ENCODE results near the gene NEURL2. TPM values are rescaled to one million over a fixed set of nuclear protein-coding genes. Genes with fewer than 3 reads are reported as not detected.

Gene NEURL2
- total RNA-seq, 2 experiments from 2014 or later, result 2.8 to 2.9 TPM

GRCh38 chr20:45924391-45925261 lies 33.6 kb upstream of the NEURL2 start:
- CTCF ChIA-PET, result interaction anchor here (1.0 kb wide), 1 partner anchor 12 kb away, joined by 3 read pairs; no protein-coding TSS in a partner anchor
- POLR2A ChIA-PET, result no interaction called here

DNA sequence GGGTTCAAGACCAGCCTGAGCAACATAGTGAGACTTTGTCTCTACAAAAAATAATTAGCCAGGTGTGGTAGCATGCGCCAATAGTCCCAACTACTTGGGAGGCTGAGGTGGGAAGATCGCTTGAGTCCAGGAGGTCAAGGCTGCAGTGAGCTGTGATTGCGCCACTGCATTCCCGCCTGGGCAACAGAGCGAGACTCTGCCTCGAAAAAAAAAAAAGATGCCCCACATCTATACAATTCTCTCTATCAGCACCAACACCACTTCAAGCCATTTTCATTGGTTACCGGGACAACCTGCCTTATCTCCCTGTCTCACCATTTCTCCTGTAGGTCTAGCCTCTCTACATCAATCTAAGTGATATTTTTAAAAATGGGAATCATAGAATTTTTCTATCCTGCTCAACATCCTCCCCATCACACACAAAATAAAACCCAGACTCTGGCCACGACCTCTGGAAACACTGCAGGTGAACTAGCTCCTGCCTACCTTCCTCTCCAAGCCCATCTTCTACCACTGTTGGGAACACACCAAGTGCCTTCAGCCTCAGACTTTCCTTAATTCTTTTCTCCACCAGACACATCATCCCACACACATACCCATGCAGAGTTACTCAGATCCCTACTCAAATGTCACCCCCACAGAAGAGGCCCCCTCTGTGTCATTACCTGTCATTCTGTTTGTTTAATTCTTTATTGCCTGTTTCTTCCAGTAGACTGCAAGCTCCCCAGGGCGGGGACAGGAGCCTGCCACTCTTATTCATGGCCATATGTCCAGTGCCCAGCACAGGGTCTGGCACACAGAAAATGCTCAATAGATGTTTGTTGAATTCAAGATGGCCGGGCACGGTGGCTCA lies 30.6 kb upstream of the NEURL2 start:
- ChIA-PET POLR2A (no interaction called here), CTCF (interaction anchor here (2.7 kb wide), 1 partner anchor 12 kb away, joined by 10 read pairs; no protein-coding TSS in a partner anchor)

GRCh38 chr20:45920462-45921336 lies 29.7 kb upstream of the NEURL2 start:
- ChIA-PET POLR2A (no interaction called here), CTCF (interaction anchor here (2.7 kb wide), 1 partner anchor 12 kb away, joined by 10 read pairs; no protein-coding TSS in a partner anchor)

DNA sequence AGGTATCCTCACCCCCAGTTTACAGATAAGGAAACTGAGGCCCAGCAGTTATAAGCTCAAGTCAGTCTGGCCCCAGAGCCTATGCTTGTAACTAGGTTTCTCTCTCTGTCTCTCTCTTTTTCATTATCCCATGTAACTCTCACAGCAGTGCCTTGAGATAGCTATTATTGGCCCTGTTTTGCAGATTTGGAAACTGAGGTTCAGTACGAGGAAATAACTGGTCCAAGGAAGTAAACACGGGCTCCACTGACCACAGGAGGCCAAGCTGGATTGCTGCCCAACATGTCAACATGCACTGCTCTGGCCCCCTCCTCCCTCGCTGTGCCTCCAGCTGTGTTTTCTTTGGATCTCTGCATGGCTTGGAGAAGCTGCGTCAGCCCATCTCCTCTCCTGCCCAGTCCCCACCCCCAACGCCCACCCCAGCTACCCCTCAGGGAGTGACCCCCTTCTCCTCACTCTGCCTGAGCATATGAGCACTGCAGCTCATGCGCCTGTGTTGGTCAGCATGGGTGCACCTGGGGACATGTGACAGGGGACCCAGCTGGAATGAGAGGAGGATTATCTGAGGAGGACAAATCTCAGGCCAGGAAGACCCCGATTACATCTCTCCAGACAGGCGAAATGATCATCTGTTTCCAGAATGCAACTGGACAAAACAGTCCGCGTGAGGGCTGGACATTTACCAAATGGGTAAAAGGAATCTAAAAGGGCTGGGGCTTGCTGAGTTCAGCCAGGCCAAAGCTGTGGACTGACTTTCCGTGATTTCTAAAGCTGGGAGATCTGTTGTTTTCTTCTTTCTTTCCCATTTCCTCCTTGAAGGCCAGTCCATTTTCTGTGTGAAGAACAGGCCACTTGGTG lies 28.8 kb upstream of the NEURL2 start:
- ChIA-PET CTCF (interaction anchor here (1.0 to 2.7 kb wide), 2 partner anchors 13 to 24 kb away, joined by 3 to 10 read pairs; no protein-coding TSS in a partner anchor), POLR2A (no interaction called here)

DNA sequence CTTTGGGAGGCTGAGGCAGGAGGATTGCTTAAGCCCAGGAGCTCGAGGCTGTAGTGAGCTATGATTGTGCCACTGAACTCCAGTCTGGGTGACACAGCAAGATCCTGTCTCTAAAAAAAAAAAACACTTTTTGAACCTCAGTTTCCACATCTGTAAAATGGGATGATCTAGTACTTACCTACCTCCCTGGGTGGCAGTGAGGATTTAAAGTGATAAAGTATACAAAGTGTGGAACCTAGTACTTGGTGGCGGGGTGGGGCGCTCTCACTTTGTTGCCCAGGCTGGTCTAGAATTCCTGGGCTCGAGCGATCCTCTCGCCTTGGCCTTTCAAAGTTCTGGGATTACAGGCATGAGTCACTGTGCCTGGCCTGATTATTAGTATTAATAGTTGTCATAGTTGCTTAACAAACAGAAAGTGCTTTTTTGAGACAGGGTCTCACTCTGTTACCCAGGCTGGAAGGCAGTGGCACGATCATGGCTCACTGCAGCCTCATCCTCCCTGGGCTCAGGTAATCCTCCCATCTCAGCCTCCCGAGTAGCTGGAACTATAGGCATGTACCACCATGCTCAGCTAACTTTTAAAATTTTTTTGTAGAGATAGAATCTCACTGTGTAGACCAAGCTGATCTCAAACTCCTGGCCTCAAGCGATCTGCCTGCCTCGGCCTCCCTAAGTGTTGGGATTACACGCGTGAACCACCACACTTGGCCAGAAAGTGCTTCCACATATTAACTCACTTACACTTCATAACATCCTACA lies 27.9 kb upstream of the NEURL2 start:
- ChIA-PET POLR2A (no interaction called here), CTCF (interaction anchor here (1.0 to 2.7 kb wide), 3 partner anchors 11 to 25 kb away, joined by 3 to 10 read pairs (median 3); no protein-coding TSS in a partner anchor)

GRCh38 chr20:45918182-45918737 lies 27.3 kb upstream of the NEURL2 start:
- CTCF ChIA-PET, result interaction anchor here (1.1 kb wide), 1 partner anchor 12 kb away, joined by 3 read pairs; no protein-coding TSS in a partner anchor
- POLR2A ChIA-PET, result no interaction called here

GRCh38 chr20:45917790-45918141 lies 26.8 kb upstream of the NEURL2 start:
- ChIA-PET POLR2A (no interaction called here), CTCF (no interaction called here)

- ChIA-PET CTCF (no interaction called here), POLR2A (no interaction called here)
Measured at GRCh38 chr20:45913116-45913515, 22.1 kb upstream of the NEURL2 start.

- CTCF ChIA-PET, result no interaction called here
- POLR2A ChIA-PET, result interaction anchor here (1.0 to 2.0 kb wide), 2 partner anchors 21 to 22 kb away, joined by 4 to 6 read pairs; partner anchors contain the start of genes CTSA and NEURL2
Measured at GRCh38 chr20:45912344-45912682, 21.3 kb upstream of the NEURL2 start.

DNA sequence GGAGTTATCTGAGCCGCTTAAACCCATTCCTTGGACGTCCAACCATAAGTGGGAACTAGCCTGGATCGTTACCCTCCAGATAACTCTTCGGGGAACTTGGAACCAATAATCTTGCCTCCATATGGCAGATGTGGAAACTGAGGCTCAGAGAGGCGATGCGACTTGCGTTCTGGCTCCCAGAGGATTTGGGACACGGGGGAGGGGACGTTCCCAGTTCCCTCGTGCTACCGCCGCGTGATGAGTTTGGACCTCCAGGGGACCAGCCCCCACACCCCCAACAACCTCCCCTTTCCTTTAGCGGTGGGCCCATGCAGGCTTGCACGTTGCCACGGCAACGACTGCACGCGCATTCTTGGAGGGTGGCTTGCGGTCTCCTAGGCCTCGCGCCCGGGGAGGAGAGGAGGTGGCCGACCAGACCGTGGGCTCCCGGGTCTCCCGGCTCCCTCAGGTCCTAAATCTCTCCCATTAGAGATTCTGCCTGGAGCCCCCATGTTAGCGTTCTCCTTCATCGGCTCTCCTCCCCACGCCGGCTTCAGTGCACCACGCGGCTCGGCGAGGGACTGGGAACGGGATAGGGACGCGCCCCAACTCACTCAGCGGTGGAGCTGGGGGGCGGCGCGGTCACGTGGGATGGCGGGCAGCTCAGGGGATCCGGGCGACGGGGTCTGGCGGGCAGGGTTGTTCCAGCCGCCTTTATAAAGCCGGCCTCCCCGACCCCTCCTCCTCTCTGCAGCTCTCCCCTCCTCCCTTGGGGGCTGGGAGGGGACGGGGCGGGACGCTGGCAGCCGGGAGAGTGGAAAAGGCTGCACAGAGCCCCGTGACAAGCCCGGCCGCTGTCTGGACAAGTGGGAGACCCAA lies 20.7 kb upstream of the NEURL2 start, which contains the start of gene PLTP:
Gene PLTP (minus strand): TSS at position 670 of the 858 bp plus-strand sequence. CDS start 703 bp downstream, outside the sequence.
- CTCF ChIA-PET, result interaction anchor here (1.2 kb wide), 1 partner anchor 25 kb away, joined by 3 read pairs; no protein-coding TSS in a partner anchor
- POLR2A ChIA-PET, result interaction anchor here (0.7 to 2.0 kb wide), 3 partner anchors 22 to 58 kb away, joined by 3 to 6 read pairs (median 4); partner anchors contain the start of genes CTSA and NEURL2

- POLR2A ChIA-PET, result interaction anchor here (0.7 to 2.0 kb wide), 3 partner anchors 21 to 59 kb away, joined by 3 to 10 read pairs (median 6); partner anchors contain the start of genes CTSA, NEURL2 and PCIF1
- CTCF ChIA-PET, result interaction anchor here (0.7 to 1.3 kb wide), 4 partner anchors 15 to 60 kb away, joined by 3 read pairs; no protein-coding TSS in a partner anchor
Measured at GRCh38 chr20:45910670-45911485, 19.9 kb upstream of the NEURL2 start.

- ChIA-PET CTCF (interaction anchor here (0.7 to 1.3 kb wide), 5 partner anchors 16 to 124 kb away, joined by 3 to 4 read pairs (median 3); partner anchors contain the start of genes CTSA and NEURL2), POLR2A (interaction anchor here (1.3 to 2.0 kb wide), 2 partner anchors 20 to 25 kb away, joined by 6 to 10 read pairs; partner anchors contain the start of genes CTSA, NEURL2 and PCIF1)
Measured at GRCh38 chr20:45909817-45910669, 19.0 kb upstream of the NEURL2 start.

- ChIA-PET CTCF (interaction anchor here (1.0 to 1.2 kb wide), 2 partner anchors 17 to 18 kb away, joined by 3 to 4 read pairs; partner anchors contain the start of genes CTSA and NEURL2), POLR2A (no interaction called here)
Measured at GRCh38 chr20:45909336-45909808, 18.4 kb upstream of the NEURL2 start.

DNA sequence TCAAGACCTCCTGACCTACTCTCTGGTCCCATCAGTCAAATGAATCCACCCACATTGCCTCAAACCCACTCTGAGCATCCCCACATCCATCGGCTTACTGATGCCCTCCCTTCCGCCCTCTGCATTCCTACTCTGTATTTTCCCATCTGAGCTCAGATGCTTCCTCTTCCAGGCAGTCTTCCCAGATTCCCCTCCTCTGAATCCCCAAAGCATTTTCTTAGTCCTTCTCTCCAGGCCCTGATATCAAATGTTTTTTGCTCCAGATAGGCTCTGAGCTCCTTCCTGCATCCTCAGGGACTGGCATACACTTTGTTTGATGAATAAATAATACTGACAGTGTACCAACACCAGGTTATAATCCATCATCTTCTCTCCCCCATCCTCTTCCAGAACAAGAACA lies 17.1 kb upstream of the NEURL2 start:
- CTCF ChIA-PET, result no interaction called here
- POLR2A ChIA-PET, result no interaction called here
